GM21447 (cell line): ENCODE results near the gene DBF4.
"Not testable (repeated sequence)": the region's sequence is repeated elsewhere in the genome, so short reads cannot be mapped to it uniquely, and the experiment has no call there.

Experiments
- ATAC-seq: cut with Tn5 transposase; IDR thresholded peaks from one replicate; pipeline ENCODE4 v1.9.1; 2021; ENCODE audit not compliant: unreplicated experiment

The DBF4 gene, protein sequence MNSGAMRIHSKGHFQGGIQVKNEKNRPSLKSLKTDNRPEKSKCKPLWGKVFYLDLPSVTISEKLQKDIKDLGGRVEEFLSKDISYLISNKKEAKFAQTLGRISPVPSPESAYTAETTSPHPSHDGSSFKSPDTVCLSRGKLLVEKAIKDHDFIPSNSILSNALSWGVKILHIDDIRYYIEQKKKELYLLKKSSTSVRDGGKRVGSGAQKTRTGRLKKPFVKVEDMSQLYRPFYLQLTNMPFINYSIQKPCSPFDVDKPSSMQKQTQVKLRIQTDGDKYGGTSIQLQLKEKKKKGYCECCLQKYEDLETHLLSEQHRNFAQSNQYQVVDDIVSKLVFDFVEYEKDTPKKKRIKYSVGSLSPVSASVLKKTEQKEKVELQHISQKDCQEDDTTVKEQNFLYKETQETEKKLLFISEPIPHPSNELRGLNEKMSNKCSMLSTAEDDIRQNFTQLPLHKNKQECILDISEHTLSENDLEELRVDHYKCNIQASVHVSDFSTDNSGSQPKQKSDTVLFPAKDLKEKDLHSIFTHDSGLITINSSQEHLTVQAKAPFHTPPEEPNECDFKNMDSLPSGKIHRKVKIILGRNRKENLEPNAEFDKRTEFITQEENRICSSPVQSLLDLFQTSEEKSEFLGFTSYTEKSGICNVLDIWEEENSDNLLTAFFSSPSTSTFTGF

DNA sequence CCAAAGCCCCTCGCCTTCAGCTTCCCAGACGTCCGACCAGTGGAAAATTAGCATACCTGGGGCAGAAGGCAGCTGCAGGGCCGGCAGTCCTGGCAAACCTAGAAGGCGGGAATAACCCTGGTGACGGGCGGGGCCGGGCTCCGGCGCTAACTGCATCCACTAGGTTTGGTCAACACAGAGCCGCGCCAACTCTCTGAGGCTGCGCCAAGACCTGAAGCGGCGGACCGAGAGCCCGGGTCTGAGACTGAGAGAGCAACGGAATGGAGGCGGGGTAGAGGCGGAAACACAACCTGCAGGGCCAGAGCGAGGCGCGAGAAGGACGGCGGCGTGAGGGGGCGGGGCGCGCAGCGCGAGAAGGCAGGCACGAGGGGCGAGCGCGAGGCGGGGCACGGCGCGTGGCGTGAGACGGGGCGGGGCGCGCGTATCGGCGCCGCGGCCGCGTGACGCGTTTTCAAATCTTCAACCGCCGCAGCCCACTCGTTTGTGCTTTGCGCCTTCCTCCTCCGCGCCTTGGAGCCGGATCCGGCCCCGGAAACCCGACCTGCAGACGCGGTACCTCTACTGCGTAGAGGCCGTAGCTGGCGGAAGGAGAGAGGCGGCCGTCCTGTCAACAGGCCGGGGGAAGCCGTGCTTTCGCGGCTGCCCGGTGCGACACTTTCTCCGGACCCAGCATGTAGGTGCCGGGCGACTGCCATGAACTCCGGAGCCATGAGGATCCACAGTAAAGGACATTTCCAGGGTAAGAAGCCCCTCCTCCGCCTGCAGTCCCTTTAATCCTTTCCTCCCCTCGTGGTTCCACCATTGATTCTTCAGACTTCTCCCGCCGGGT, at the start of gene DBF4, which contains the start of gene SLC25A40:
DBF4 (plus strand) TSS at position 454 of the 829 bp plus-strand sequence; CDS start at position 694, 240 bp downstream.
SLC25A40 (minus strand) TSS at position 321 of the 829 bp plus-strand sequence. CDS start 17,633 bp downstream, outside the sequence.
- ATAC-seq = peak; percentile 88

DNA sequence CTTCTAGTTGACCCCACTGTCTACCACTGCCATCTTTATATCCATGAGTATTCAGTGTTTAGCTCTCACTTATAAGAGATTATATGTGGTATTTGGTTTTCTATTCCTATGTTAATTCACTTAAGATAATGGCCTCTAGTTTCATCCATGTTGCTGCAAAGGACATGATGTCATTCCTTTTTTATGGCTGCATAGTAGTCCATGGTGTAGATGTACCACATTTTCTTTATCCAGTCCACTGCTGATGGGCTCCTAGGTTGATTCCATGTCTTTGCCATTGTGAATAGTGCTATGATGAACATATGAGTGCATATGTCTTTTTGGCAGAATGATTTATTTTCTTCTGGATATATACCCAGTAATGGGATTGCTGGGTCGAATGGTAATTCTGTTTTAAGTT, 47.9 kb upstream of the DBF4 start:
- ATAC-seq = not testable (repeated sequence)

DNA sequence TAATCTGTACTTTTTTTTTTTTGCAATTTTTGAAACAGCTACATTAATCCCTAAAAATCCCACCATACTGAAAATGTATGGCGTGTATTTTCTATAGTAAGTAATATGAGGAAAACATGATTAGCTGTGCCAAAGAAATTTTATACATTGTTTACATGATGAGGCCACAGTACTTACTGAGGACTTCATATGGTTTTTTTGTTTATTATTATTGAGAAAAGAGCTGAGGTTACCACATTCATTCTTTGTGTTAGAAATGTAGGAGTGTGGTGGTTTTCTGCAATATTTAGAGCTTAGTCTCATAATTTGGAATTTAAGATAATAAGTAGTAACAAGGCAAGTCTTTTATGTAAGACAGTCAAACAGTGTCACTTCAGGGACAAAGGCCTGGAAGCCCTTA, 45.2 kb upstream of the DBF4 start:
- ATAC-seq = no peak

DNA sequence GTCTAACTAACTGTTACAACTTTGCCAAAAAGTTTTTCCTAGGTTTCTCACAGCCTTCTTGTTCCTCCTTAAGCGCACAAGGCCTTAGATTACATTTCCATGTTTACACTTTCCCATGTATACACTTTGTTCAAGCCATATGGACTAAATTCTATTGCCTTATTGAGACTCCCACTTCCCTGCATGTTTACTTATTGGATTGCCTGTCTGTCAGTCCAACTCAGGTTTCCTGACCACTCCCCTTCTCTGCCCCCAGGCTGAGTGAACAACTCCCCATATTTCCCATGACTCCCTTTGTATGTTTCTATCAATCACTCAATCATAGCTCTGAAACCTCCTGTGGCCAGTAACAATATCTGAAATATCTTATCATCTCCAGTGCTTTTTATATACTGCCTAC, 43.2 kb upstream of the DBF4 start:
- ATAC-seq = no peak

DNA sequence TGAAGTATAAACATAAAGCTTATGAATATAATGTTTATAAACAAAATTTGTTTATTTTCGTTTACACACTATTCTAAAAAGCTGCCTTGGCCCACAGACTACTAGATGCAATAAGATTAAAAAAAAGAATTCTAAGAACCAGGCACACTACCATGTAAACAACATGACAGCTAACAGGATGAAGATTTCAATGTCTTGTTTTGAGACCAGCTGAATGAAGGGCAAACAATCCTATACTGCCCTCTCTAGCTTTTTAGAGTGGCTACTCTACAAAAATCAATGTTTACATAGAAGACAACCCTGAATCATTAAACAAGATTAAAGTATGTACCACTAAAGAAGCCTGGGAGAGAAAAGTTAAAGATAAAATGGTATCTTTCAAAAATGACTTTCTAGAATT, 38.7 kb upstream of the DBF4 start:
- no peak for ATAC-seq

DNA sequence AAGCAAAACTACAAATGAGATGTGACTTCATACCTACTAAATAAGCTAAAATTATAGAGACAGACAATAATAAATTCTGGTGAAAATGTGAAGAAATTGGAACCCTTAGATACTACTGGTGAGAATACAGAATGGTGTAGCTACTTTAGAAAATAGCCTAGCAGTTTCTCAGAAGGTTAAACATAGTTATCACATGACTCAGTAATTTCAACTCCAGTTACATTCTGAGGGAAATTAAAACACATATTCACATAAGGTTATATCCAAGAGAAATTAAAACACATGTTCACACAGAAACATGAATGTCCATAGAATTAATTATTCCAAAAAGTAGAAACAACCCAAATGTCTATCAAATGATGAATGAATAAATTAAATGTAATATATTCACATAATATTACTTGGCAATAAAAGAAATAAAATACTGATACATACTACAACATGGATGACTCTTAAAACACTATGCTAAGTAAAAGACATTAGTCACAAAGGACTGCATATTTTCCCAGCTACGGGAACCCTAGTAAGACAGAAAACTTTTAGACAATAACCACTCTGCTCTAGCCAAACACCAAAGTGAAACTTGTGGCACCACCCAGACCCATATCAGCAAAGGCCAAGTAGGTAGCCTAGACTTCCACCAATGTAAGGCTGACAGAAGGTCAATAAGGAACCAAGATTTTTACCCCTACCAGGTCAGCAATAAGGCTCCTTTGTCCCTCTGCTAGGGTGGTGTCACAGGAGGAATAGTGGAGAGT, 25.3 kb upstream of the DBF4 start:
- no peak for ATAC-seq

DNA sequence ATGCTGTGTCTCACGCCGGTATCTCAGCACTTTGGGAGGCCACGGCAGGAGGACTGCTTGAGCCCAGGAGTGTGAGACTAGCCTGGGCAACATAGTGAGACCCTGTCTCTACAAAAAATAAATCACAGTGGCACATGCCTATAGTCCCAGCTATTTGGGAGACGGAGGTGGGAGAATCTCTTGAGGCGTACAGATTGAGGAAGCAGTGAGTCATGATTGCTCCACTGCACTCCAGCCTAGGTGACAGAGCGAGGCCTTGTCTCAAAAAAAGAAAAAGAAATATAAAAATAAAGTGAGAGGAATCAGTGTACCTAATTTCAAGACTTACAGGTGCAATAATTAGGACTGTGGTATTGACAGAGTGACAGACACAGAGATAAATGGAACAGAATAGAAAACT, 24.0 kb upstream of the DBF4 start:
- no peak for ATAC-seq

DNA sequence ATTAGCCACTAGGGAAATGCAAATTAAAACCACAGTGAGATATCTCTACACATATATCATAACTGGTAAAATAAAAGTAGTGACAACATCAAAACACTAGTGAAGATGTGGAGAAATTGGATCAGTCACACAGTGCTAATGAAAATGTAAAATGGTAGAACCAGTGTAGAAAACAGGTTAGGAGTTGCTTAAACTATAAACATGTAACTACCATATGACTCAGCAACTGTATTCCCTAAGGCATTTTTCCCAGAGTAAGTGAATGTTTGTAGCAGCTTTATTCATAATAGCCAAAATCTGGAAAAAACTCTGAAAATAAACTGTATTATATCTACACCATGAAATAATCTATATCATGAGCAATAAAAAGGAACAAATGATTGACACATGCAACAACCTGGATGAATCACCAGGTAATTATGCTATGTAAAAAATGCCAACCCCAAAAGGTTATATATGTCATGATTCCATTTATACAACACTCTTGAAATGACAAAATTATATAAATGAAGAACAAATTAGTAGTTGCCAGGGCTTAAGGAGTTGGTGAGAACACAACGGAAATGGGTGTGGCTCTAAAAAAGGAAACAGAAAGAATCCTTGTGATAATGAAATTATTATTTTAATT, 22.9 kb upstream of the DBF4 start:
- ATAC-seq = no peak

DNA sequence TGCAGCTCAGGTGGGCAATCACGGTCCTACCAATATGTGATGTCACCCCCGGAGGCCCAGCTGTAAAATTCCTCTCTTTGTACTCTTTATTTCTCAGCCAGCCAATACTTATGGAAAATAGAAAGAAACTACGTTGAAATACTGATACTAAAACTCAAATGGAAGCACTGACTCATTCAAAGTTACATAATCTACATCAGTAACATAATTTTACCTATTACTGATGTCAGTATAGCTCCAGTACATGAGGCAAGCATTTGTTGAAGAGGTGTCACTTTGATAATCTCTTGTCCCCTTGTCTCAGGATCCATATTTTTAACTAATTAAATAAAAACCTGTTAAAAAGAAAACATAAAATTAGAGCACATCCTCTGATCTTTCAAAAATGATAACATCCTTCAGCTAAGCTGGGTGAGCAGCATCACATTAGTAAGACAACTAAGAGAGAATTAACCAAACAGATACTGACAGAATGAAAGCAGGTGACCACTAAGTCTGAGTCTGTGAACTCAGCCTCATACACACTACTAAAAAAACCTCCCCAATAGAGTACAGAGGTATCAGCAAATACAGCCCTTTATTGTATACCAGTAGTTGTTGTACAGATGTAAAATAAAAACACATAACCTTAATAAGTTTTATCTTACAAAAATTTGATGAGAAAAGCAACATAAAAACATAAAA, 17.7 kb upstream of the DBF4 start:
- ATAC-seq = no peak

DNA sequence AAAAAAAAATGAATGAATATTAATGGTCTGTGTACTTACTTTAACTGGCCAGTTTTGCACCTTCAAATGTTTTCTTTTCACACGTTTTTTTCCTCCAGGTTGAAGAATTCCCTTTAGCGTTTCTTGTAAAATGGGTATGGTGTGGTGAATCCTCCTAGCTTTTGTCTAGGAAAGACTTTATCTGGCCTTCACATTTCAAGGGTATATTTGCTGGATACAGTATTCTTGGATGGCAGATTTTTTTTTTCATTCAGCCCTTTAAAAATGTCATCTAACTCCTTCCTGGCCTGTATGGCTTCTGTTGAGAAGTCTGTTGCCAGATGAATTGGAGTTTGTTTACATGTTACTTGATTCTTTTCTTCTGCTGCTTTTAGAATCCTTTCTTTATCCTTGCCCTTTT, 10.2 kb upstream of the DBF4 start:
- ATAC-seq = no peak

DNA sequence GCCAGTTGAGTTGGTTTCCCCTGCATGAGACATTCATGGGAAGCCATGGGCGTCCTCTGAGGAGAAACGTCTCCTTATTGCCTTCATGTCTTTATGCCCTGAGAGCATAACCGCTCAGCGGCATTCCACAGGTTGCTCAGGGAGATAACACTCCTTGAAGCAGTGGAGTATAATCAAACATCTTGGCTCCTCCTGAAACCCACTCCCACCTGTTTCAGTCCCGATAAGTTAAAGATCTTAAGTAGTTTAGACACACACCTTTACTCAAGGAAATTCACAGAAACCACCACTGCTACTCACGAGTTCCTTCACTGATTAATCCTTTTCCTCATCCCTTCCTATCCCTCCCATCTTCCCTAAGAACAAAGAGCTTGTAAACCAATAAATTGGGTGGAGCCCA, 9.8 kb upstream of the DBF4 start:
- not testable (repeated sequence) for ATAC-seq

DNA sequence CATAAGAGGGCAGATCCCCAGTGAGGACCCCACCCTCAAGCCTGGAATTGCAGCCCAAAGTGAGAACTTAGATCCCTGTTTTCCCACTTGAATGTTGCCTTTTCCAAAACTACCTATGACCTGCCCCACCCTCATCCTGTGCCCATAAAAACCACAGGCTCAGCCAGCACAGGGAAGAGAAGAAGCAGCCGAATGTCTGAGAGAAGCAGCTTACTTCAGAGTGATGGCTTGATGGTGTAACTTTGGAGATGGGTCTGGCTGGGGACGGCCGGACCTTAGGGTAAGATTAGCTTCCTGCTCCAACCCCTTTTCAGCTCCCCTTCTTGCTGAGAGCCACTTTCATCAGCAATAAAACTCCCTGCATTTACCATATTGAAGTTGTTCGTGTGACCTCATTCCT, 5.8 kb upstream of the DBF4 start:
- no peak for ATAC-seq

DNA sequence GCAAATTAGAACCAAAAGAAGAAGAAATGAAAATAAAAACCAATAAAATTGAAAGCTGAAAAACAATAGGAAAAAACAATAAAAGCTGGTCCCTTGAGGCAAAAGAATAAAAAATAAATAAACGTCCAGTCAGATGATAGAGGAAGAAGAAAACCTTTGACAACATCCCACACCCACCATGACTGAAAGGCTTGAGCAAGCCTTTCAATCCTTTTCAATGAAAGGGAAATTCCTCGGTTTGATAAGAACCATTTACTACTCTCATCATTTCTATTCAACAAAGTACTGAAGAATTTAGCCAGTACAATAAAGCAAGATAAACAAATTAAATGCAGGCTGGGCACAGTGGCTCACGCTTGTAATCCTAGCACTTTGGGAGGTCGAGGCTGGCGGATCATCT, 3.9 kb upstream of the DBF4 start:
- ATAC-seq = no peak

DNA sequence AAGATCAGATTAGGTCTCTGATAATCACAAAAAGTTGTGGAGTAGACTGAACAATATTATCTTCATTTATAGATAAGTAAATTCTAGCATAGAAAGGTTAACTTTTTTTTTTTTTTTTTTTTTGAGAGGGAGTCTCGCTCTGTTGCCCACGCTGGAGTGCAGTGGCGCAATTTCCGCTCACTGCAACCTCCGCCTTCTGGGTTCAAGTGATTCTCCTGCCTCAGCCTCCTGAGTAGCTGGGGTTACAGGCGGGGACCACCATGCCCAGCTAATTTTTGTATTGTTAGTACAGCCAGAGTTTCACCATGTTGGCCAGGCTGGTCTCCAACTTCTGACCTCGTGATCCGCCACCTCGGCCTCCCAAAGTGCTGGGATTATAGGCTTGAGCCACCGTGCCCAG, 3.0 kb upstream of the DBF4 start:
- ATAC-seq = not testable (repeated sequence)

DNA sequence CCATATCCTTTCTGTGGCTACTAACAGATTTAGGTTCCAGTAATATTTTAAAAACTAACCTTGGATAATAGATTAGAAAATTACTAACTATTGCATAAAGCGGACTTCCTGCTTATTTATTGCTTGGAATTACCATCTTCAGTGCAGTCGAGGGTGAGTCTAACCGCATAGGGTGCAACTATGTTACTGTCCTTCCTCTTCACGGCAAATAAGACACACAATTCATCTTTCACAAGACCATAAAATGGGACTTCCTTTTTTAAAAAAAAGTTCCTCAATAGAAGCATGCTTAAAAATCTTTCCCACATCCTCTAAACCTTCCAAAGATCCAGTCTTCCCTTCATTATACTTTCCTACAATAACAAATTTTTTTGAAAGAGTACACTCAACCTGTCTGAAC, 2.2 kb upstream of the DBF4 start:
- no peak for ATAC-seq

DNA sequence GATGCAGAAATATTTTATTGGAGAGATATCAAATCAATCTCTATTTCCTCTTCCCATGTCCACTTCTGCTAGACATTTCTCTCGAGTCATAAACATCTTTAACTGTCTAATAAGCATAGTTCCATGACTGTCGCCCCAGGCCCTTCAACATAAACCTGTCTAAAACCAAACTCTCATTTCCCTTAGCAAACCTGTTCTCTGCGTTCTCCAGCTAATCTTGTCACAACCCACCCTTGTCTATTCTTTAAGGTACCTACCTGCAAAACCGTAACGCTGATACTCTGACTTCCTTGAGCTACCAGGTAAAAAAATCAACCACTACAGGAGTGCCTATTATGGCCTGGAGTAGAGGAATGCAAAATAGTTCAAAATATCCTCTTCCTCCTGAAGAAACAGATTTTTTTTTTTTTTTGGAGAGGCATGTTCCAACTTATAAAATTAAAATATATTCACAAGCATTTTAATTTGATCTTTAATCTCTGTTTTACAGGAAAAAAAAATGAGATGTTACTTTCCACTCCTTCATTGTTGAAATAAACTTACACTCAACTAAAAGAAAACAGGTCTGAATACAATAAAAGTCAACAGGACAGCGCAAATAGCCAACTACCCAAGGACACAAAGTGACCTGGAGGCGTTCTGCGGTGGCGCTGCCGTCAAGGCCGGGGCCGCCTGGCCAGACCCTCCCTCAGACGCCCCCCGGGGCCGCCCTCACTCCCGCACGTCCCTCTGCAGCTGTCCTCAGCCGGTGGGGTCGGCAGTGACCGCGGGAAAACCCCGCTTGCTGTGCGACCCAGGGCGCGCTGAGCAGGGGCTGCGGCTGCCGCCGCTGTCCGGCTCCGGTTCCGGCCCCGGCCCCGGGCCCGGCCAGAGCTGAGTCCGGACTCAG, 898 bp upstream of the DBF4 start:
- peak; percentile 16 for ATAC-seq

DNA sequence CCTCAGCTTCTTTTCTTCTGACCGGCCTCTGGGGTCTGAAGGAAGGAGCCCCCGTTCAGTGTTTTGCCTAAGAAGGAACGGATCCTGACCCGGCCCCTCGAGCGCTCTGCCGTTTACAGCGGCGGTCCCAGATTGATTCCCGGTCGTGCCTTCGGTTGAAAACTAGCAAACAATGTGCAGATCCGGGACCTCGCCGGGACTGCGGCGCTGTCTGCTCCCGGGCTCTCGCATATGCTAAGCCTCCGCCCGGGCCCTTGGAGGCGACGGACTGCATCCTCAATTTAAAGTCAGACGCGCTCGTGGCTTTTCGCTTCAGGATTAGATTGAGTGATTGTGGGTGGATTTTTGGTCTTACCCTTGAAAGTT, 559 bp downstream of the DBF4 start:
- peak; percentile 13 for ATAC-seq

DNA sequence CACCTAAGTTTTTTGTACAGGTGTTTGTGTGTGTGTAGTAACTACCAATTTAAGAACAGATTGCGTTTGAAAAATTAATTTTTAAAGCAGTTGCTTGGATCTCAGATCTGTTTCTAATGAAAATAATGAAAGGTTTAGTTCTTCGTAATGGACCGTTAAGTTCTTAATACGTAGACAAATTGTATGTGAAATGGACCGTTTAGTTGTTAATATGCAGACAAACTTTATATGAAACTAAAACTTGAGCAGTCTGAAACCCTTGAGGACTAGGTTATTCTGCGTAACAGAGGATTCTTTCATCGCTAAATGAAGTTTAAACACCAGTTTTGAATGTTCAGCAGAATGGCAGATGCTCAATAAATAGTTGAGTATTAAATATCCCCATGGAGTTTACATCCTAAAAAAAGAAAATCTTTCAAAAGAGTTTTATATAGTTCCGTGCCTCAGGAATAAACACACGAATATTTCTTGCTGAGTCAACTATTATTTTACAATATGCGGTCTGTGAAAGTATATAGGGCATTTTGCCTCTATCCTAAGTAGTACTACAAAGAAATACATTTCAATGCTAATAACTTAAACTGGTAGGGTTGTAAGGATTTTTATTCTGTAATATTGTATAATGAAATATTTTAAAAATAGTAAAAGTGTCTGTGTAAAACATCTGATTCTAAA, 1.2 kb downstream of the DBF4 start:
- ATAC-seq = no peak
